ENCODE data around the gene RAB11FIP3.

The RAB11FIP3 gene

DNA sequence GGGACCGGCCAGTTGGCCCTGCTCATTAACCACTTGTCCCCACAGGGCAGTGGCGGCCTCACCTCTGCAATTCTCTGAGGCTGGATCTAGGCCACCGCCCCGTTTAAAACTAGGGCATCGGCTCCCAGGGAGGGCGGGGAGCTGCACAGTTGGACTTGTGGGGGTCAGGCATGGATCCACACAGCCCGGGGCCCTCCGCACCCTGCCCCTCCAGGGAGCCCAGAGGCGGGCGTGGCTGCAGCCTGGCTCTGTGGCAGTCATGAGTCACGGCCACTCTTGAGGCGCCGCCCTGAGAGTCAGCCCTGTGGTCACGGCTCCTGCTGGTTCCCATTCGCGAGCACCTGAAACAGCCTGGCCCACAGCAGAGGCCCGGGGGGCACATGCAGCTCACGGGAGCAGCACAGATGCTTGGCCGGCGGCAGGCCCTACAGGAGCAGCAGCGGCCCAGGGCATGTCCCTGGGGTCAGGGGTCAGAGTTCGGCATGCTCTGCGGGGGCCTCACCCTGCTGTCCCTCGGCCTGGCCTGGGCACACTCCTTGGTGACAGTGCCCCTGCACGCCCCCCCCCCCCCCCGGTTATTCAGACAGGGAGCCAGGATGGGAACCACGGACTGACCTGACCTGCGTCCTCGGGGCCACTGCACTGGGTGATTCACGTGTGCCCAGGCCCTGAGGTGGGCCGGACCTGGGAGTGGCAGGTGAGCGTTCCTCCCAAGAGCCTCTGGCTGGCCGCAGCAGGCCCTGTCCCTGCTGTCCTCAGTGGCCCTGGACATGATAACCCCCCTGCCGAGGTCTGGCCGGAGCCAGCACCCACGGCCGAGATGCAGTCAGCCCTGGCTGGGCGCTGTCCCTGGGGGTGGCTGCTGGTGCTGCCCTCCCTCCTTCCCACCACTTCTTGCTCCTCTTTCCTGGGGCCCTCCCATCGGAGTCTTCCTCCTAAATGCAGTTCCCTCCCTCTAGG, 110.3 kb downstream of the RAB11FIP3 start:
- DNase-seq = no peak

DNA sequence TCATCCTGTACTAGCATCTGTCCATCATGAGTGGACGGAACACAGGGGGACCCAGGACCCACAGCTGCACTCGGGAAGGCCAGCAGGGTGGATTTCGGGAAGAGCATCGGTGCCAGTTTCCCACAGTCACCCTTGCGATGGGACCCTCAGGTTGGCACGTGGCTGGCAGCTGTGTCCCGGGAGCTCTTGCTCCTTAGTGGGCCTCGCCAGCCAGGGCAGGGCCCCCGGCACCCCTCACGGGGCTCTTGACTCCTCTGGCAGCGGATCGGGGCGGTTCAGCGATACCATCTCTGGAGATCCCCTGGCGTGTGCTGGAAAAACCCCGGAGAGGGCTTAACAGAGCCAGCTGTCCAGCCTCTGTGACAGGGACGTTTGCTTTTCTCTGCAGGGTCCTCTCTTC, 111.3 kb downstream of the RAB11FIP3 start:
- DNase-seq = no peak

GRCh38 chr16:537415-538335, 112.2 kb downstream of the RAB11FIP3 start:
- no peak for DNase-seq

DNA sequence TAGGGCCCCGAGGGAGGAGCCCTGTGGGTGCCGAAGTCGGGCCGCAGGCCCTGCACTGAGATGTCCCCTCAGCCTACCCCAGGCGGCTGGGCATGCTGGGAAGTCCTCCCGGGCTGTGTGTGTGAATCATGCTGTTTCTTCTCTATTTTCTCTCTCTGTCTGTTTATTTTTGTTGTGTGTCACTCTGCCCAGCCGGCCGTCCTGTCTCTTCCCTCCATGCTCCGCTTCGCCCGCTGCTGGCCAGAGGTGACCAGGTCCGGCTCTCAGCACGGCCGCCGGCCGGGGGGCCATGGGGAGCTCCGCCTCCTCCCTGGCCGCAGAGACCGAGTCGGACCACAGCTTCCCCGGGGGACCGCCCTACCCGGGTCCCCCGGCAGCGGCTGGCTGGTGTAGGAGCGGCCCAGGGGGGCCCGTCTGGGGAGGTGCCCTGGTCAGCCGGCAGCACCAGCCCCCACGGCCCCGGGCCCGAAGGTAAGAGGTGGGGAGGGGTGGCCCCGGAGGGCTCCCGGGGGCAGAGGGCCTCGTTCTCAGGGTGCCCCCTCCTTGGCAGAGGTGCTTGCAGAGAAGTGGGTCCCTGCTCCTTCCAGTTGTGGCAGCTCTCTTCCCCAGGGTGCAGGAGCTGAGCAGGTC, 114.6 kb downstream of the RAB11FIP3 start:
- no peak for DNase-seq

DNA sequence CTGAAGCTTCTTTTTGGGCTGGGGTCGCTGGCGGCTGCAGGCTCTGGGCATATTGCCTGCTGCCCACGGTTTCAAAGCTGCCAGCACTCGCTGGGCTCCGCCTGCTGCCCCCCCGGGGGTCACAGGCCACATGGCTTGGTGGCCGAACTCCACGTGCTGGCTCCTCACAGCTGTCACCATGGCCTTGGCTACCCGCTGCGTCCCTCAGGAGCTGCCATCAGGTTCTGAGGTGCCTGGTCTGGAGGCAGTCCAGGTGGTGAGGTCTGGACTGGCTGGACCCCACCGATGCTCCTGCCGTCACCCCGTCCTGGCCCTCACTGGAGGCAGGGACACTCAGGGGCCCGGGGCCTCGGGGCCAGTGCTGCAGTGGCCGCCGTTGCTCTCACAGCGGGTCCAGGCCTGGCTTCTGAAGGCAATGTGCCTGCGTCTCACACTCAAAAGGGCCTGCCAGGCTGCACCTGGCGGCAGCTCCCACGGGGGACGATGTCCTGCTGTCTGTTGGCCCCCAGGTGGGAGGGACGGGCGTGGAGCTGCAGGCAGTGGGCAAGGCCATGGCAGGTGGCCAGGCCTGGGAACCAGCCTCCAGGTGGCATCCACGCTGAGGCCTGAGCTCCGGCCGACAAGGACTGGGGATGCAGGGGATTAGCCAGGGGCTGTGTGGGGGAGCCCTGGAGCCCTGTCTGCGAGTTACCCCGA, 115.3 kb downstream of the RAB11FIP3 start:
- no peak for DNase-seq

DNA sequence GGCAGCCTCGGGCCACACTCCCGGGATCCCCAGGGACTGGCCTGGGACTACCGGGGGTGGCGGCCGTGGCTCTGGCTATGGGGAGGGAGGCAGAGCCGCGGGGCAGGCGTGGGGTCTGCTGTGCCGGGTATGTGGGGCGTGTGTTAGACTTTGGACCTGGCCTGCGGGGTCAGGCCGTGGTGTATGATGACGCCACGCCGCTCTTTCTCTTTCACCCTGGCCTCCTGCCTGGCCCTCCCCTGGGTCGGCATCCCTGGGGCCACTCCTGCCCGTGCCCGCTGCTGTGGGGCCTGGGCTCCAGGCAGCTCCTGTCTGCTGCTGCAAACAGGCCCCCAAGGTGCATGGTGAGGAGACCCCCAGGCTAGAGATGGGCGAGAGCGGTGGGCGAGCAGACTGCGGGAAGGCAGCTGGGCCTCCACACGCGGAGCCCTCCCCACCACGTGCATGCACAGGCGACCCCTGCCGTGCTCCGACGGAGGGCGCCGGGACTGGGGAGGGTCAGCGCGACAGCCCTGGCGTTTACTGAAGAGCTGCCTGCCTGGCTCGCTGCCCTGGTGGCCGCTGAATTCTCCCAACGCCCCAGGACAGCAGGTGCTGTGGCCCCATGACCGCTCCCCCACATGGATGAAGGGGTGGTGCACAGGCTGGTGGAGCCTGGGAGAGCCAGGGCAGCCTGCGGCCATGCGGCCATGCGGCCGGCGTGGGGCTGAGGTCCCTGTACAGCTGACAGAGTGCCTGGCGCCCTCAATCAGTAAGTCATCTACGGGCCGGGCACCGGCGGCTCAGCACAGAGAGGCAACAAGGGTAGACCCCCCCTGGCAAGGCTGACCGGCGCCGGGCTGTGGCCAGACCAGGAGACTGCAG, 118.1 kb downstream of the RAB11FIP3 start:
- DNase-seq = no peak

DNA sequence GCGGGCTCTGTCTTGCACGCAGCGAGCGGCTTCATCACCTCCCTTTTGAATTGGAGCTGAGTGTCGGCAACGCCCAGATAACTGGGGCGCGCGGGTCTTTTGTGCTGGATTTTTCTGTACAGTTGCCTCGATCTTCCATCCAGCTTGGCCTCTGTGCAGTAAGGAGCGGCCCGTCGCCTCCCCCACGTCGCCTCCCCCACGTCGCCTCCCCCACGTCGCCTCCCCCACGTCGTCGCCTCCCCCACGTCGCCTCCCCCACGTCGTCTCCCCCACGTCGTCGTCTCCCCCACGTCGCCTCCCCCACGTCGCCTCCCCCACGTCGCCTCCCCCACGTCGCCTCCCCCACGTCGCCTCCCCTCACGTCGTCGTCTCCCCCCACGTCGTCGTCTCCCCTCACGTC, 119.1 kb downstream of the RAB11FIP3 start:
- DNase-seq = no peak

DNA sequence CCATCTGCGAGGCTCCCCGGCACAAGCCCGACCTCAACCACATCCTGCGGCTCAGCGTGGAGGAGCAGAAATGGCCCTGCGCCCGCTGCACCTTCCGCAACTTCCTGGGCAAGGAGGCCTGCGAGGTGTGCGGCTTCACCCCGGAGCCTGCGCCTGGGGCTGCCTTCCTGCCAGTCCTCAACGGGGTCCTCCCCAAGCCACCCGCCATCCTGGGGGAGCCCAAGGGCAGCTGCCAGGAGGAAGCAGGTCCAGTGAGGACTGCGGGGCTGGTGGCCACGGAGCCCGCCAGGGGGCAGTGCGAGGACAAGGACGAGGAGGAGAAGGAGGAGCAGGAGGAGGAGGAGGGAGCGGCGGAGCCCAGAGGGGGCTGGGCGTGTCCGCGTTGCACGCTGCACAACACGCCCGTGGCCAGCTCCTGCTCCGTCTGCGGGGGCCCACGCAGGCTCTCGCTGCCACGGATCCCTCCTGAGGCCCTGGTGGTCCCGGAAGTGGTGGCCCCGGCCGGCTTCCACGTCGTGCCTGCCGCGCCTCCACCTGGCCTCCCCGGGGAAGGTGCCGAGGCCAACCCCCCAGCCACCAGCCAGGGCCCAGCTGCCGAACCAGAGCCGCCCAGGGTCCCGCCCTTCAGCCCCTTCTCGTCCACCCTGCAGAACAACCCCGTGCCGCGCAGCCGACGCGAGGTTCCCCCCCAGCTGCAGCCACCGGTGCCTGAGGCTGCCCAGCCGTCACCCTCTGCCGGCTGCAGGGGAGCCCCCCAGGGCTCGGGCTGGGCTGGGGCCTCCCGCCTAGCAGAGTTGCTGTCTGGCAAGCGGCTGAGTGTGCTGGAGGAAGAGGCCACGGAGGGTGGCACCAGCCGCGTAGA, 121.7 kb downstream of the RAB11FIP3 start:
- DNase-seq = no peak

GRCh38 chr16:548586-548985, 123.1 kb downstream of the RAB11FIP3 start:
- DNase-seq = no peak

- DNase-seq = no peak
These were observed 124.3 kb downstream of the RAB11FIP3 start for GRCh38 chr16:549544-550263.

GRCh38 chr16:551210-551609, 125.8 kb downstream of the RAB11FIP3 start:
- no peak for DNase-seq

DNA sequence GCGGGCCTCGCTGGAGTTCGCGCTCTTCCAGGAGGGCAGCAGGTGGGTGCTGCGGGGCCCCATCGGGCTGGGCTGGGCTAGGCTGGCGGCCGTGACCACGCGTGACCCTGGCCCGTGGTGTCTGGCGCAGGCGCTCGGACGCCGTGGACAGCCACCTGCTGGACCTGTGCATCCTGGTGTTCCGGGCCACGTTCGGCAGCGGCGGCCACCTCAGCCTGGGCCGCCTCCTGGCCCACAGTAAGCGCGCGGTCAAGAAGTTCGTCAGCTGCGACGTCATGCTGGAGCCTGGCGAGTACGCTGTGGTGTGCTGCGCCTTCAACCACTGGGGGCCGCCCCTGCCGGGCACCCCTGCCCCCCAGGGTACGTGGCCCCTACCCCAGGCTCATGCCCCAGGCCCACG, 126.7 kb downstream of the RAB11FIP3 start:
- no peak for DNase-seq

DNA sequence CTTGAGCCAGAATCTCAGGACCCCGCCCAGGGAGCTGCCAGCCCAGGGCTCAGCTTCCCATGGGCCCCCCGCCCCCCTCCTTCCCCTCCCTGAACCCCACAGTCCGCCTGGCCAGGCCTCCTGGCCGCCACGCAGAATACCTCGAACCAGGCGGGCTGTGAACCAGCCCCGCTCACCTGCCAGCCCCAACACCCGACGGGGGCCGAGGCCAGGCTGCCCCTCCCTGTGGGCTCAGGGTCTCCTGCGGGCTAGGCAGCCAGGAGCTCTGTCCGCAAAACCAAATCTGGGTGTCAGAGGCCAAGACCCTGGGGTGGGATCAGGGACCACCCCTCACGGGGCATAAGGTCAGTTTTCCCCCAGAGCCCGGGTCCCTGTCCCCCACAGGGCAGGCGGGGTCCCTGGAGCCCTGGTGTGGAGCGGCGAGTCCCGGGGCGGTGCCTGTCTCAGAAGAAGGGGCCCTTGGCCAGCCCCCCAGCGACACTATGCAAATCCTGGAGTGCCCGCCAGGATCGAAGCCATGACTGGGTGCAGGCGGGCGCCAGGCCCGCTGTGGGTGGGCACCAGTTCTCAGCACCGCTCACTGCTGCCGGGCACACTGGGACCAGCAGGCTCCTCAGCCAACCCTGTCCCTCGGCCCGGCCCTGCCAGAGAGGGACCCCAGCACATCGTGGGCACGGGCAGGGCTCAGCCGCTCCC, 128.3 kb downstream of the RAB11FIP3 start:
- no peak for DNase-seq

- DNase-seq = no peak
These were observed 128.8 kb downstream of the RAB11FIP3 start for GRCh38 chr16:554297-554621.

GRCh38 chr16:554640-555365, 129.4 kb downstream of the RAB11FIP3 start:
- DNase-seq = no peak

GRCh38 chr16:555528-556473, 130.4 kb downstream of the RAB11FIP3 start:
- DNase-seq = no peak

GRCh38 chr16:556474-557173, 131.2 kb downstream of the RAB11FIP3 start:
- DNase-seq = no peak
